Kidney glomerular epithelial cell (primary cell): ENCODE results near the gene PRRT4.

Experiments used
- DNase-seq: peaks from one replicate; lab custom pipeline; 2025; lab: John Stamatoyannopoulos, UW

PRRT4 gene

GRCh38 chr7:128344431-128344774 lies 17.1 kb downstream of the PRRT4 start:
- DNase-seq: no peak

DNA sequence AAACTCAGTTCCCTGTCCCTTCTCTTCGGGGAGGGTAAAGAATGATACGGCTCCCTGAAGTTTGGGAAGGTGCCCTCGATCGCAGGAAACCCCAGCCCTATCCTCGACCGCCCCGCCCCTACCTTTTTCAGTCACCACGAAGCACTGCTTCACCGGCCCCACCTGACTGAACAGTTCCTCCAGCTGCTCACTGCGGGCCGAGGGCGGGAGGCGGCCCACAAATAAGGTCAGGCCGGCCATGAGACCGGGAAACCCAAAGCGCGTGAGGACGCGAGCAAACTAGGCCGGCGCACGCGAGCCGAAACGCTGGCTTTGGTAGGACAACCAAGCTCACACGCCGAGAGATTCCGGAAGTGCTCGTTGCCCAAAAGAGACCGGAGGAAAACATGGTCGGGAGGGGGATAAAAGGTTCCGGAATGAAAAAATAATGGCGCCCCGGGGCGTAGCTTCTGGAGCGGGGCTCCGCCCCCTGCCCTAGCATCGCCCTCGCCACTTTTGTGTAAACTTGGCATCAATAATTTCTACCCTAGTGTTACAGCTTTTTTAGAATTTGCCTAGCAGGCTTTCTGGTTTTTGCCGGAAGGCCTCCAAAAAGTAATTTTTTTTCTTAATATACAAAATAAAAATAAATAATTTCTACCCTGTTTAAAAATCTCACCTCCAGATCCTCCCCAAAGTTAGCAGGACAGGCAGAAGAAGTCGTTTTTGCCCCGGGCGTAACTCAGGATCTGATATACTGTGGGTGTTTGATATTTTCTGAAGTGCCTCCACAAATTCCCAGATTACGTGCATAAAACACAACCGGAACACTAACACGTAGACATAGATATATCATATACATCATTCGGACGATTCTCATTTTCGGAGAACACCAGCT lies 17.7 kb downstream of the PRRT4 start, which contains the start of gene RBM28:
RBM28 (minus strand) TSS at position 355 of the 877 bp plus-strand sequence; CDS start at position 240, 115 bp downstream.
- peak; percentile 82 for DNase-seq

DNA sequence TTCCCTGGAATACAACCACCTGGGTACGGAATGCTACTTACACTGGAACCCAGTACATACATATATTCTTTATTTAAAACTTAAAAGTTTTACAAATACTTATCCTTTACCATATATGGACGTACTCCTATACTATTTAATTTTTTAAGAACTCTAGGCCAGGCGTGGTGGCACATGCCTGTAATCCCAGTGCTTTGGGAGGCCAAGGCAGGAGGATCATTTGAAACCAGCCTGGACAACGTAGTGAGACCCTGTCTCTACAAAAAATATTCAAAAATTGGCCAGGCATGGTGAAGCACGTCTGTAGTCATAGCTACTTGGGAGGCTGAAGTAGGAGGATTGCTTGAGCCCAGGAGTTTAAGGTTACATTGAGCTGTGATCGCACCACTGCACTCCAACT lies 19.8 kb downstream of the PRRT4 start:
- DNase-seq: no peak

- no peak for DNase-seq
Observed at GRCh38 chr7:128335730-128336129, 25.8 kb downstream of the PRRT4 start.

GRCh38 chr7:128324368-128324680 lies 37.2 kb downstream of the PRRT4 start:
- no peak for DNase-seq

- DNase-seq: no peak
Observed at GRCh38 chr7:128323459-128324367, 37.8 kb downstream of the PRRT4 start.

- DNase-seq: no peak
Observed at GRCh38 chr7:128323040-128323439, 38.5 kb downstream of the PRRT4 start.

DNA sequence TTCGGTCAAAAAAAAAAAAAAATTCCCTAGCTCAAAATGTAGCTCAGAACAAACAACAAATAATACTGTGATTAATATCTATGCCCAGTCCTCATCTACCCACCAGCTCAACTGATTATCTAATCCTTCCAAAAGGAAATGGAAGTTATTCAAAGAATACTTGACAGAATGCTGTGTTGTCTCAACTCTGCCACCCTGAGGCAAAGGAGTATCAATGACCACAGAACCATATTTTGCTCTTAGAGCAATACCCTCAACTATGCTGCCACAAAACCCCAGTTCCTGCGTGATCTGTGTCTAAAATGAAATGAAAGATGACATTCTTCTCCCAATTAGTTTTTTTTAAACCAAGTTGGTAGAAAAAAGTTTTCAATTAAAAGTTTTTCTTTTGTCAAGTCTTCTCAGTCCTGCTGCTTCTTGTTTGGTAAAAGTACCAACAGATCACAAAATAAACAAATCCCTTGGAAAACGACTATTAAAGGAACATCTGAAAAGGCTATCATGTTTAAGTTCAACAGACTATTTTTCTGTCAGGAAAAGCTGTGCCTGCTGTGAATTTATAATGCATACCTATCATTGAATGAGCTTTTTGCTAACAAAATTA lies 39.3 kb downstream of the PRRT4 start:
- DNase-seq: peak; percentile 9

GRCh38 chr7:128321044-128321422 lies 40.5 kb downstream of the PRRT4 start:
- no peak for DNase-seq

DNA sequence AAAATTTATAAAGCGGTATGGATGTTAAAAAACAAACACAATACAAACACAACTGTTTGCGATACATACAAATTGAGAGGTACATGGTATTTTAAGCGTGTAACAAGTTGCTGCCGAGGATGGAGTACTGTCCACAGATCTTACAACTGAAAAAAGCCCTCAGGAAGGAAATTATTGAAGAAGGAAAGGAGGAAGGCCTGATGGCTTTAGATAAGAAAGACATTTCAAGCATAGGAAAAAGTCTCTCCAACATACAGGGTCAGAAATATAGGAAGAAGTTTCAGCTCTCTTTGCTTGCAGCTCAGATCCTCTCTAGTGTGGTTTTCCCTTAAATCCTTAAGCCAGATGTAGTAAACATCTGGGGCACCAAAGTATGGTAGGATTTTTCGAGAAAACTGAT lies 42.8 kb downstream of the PRRT4 start:
- DNase-seq: no peak

DNA sequence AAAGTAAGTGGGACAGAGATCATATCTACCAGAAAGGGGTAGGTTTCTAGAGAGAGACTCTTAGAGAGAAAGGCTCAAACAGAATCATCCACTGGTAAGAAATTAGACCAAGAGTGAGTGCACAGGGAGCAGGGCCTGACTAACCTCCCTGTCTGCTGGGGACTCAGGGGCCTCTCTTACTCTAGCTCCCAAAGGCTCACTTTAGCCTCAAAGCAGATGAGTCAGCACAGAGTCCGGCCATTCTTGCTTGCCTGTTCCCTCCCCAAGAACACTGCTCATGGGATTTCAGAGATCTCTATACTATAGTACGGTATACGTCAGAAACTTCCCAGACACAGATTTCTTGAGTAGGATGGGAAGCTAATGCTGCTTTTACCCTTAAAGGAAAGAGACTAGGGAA lies 50.5 kb downstream of the PRRT4 start:
- DNase-seq: no peak

DNA sequence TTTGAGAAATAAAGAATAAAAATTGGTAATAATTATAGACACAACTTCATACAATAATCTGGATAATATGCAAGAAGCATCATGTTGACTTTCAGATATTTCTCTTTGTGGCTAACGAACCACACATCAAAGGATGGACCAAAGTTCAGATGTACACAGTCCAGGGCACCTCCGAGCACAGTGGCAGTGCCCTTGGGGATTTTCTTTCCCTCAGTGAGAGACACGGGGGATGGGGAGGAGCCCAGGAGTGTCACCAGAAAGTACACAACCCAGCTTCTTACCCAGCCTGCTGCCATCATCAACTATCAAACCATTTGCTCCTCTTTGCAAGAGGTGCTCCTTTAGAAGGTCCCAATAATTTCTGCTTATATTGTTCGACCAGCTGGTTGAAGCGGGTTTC lies 51.0 kb downstream of the PRRT4 start:
- no peak for DNase-seq

GRCh38 chr7:128309976-128310375 lies 51.5 kb downstream of the PRRT4 start:
- no peak for DNase-seq

DNA sequence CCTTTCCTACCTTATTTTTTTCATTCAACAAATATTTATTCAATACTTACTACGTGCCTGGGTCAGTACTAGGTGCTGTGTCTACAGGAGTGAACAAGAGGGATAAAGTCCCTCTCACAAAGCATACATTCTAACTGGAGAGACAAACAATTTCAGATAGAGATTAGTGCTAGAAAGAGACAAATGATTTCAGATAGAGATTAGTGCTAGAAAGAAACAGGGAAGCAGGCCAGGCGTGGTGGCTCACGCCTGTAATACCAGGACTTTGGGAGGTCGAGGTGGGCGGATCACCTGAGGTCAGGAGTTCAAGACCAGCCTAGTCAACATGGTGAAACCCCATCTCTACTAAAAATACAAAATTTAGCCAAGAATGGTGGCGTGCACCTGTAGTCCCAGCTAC lies 52.4 kb downstream of the PRRT4 start:
- no peak for DNase-seq

DNA sequence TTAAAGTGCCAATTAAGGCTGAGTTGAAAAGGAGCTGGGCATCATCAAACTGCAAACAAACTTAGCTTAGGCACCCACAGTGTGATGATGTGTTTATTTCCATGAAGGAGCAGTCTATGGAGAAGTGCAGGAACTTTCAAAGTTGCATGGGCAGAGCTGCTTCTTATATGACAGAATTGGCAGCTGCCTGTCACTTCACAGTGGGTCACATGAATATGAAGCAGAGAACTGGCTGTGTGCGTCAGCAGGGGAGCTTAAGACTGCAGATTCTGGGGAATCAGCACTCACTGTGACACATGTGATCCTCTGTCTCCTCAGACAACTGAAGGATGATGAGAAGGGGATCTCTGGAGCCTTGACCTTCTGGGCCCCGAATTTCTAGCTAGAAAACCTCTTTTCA lies 54.4 kb downstream of the PRRT4 start:
- no peak for DNase-seq

GRCh38 chr7:128304212-128304611 lies 57.3 kb downstream of the PRRT4 start:
- no peak for DNase-seq

GRCh38 chr7:128303643-128304042 lies 57.8 kb downstream of the PRRT4 start:
- no peak for DNase-seq

DNA sequence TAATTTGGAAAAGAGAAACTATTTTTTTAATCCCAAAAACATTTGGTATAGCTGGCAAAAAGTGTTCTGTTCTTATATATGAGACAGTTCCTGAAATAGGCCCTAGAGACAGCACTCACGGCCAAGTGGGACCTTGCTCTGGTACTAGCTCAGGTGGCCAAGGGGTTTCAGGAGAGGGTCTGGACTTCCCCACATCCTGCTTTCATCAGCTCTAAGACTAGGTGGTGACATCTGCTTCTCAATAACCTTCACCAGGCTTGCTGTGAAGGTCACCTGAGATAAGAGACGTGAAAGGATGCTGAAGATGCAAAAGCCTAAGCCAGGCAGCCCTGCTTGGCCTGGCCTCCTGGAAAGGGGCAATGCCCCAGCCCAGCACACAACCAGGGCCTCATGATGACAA lies 58.4 kb downstream of the PRRT4 start:
- no peak for DNase-seq

- no peak for DNase-seq
Observed at GRCh38 chr7:128302139-128302538, 59.4 kb downstream of the PRRT4 start.
